Tibial artery (tissue), 4 donors: ENCODE data around the gene DRC3.

ENCODE experiments used
- DNase-seq, 2 donors: peaks; one replicate each; pipeline ENCODE4 v3.0.0-alpha.2; 2019
- H3K27ac ChIP-seq, 2 donors: fragments of 200-600 bp; sonication (generic) in 1 of 2; 1 replicate in 1 of 2; 2 replicates in 1 of 2; pipeline ENCODE4 v1.5.1; 2018 to 2019; ENCODE audit warnings: mild to moderate bottlenecking in 1 of 2
- H3K27me3 ChIP-seq, 2 donors: fragments of 200-600 bp; sonication (generic) in 1 of 2; one replicate each; pipeline versions ENCODE4 v1.5.1 to v1.6.0; 2016 to 2019
- H3K36me3 ChIP-seq, 3 donors: fragments of 200-600 bp; sonication (generic) in 2 of 3; one replicate each; pipeline ENCODE4 v1.5.1; 2016 to 2019; ENCODE audit warnings: mild to moderate bottlenecking in 2 of 3
- H3K4me1 ChIP-seq, 4 donors: fragments of 200-600 bp; sonication (generic) in 2 of 4; 1 replicate in 3 of 4; 2 replicates in 1 of 4; pipeline ENCODE4 v1.5.1; 2016 to 2019
- H3K4me3 ChIP-seq, 2 donors: fragments of 200-600 bp; sonication (generic) in 1 of 2; 1 replicate in 1 of 2; 2 replicates in 1 of 2; pipeline ENCODE4 v1.5.1; 2018 to 2019; ENCODE audit warnings: mild to moderate bottlenecking in 2 of 2
- H3K9me3 ChIP-seq, 3 donors: fragments of 200-600 bp; sonication (generic) in 1 of 3; one replicate each; pipeline ENCODE4 v1.5.1; 2016 to 2019
- intact Hi-C: fragments of 100-400 bp; cut with DNase I; formaldehyde crosslinking; loops from one replicate; pipeline ENCODE4 v1.15.0; 2023; ENCODE audit warnings: low total_unique reads
- TF ChIP-seq, protein P1 (sequence below), 2 experiments: fragments of 200-600 bp in 1 of 2; fragments of 450-650 bp in 1 of 2; IDR thresholded peaks; one replicate each; pipeline ENCODE4 v1.5.1; 2017 to 2019; ENCODE audit warnings: antibody characterized with exemption in 2 of 2, mild to moderate bottlenecking in 1 of 2, moderate library complexity in 1 of 2

Gene DRC3

DNA sequence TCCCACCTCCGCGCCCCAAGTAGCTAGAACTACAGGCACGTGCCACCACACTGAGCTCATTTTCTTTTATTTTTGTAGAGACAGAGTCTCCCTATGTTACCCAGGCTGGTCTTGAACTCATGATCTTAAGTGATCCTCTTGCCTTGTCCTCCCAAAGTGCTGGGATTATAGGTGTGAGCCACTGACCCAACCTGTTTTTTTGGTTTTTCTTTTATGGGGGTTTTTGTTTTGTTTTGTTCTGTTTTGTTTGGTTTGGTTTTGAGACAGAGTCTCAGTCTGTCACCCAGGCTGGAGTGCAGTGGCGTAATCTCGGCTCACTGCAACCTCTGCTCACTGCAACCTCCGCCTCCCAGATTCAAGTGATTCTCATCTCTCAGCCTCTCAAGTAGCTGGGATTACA lies 82.9 kb downstream of the DRC3 start:
- intact Hi-C loops, result no loop called here
- DNase-seq, result no peak
- H3K4me1 ChIP-seq, result no peaks in the 10 kb centered on the region

DNA sequence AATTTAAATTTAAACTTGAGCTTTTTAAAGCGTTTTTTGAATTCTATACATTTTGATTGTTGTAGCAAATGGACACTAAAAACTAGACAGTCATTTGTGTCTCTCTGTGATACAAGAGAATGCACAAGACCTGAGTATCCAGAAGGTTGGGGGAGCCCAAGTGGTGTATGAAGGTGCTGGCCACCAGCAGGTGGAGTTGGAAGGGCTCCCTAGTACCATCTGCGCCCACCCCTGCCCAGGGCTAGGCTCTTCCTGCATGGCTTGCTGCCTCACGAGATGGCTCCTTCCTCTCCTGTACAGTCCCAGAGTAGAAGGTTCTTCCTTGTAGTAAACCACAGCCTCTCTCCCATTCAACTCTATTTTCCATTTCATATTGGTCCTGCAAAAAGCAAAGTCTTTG lies 83.6 kb downstream of the DRC3 start:
- TF ChIP-seq, protein P1, sequence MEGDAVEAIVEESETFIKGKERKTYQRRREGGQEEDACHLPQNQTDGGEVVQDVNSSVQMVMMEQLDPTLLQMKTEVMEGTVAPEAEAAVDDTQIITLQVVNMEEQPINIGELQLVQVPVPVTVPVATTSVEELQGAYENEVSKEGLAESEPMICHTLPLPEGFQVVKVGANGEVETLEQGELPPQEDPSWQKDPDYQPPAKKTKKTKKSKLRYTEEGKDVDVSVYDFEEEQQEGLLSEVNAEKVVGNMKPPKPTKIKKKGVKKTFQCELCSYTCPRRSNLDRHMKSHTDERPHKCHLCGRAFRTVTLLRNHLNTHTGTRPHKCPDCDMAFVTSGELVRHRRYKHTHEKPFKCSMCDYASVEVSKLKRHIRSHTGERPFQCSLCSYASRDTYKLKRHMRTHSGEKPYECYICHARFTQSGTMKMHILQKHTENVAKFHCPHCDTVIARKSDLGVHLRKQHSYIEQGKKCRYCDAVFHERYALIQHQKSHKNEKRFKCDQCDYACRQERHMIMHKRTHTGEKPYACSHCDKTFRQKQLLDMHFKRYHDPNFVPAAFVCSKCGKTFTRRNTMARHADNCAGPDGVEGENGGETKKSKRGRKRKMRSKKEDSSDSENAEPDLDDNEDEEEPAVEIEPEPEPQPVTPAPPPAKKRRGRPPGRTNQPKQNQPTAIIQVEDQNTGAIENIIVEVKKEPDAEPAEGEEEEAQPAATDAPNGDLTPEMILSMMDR (IDR thresholded peaks at IDR 0.05), result no peak
- Histone ChIP-seq H3K4me1 (no peaks in the 10 kb centered on the region), H3K27ac (no peak overlapping the region), H3K9me3 (no peaks in the 10 kb centered on the region), H3K36me3 (peaks cover 52 to 84% (median 55%) of the 10 kb centered on the region in 3 donors), H3K4me3 (no peak overlapping the region), H3K27me3 (no peaks in the 10 kb centered on the region)
- intact Hi-C loops, result no loop called here
- DNase-seq, result no peak

More for the DNA sequence above, 82.9 kb downstream of the DRC3 start:
- Histone ChIP-seq H3K9me3 (no peaks in the 10 kb centered on the region), H3K27ac (no peak overlapping the region), H3K4me3 (no peak overlapping the region), H3K27me3 (no peaks in the 10 kb centered on the region), H3K36me3 (peaks cover 49 to 84% (median 49%) of the 10 kb centered on the region in 3 donors)
- TF ChIP-seq, protein P1 (IDR thresholded peaks at IDR 0.05), result no peak

DNA sequence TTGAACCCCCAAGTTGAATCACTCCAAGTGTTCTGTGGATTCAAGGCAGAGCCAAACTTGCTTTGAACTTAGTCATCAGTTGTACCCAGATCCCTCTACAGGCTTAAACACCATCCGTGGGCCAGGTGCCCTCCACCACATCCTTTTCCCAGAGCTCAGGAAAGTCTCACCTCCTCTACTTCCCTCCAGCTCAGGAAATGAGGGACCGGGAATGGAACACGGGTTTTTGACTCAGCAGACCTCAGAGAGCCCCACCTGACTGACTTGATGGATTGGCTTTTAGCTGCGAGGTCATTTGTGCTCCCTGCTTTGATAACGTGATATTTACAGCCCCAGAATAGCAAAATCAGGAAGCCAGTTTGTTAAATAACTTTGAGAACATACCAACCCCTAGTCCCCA lies 86.6 kb downstream of the DRC3 start:
- Histone ChIP-seq H3K4me1 (no peaks in the 10 kb centered on the region), H3K27ac (no peak overlapping the region), H3K9me3 (no peaks in the 10 kb centered on the region), H3K4me3 (no peak overlapping the region), H3K36me3 (peaks cover 65 to 98% (median 80%) of the 10 kb centered on the region in 3 donors), H3K27me3 (no peaks in the 10 kb centered on the region)
- no peak for DNase-seq
- TF ChIP-seq, protein P1 (IDR thresholded peaks at IDR 0.05), result no peak
- intact Hi-C loops, result no loop called here

DNA sequence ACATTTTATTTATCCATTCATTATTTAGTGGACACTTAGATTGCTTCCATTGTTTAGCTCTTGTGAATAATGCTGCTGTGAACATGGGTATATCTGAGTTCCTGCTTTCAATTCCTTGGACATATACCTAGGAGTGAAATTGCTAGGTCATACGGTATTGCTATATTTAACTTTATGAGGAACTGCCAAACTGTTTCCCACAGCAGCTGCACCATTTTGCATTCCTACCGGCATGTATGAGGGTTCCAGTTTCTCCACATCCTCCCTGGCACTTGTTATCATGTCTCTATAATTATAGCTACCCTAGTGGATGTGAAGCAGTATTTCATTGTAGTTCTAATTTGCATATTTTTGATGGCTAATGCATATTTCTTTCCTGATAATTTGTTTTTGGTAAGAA lies 91.4 kb downstream of the DRC3 start:
- H3K27ac ChIP-seq, result no peak overlapping the region
- no peaks in the 10 kb centered on the region for H3K9me3 ChIP-seq
- H3K36me3 ChIP-seq, result peaks cover 42 to 81% (median 55%) of the 10 kb centered on the region in 3 donors
- no peak overlapping the region for H3K4me3 ChIP-seq
- H3K4me1 ChIP-seq, result no peaks in the 10 kb centered on the region
- no peaks in the 10 kb centered on the region for H3K27me3 ChIP-seq
- TF ChIP-seq, protein P1 (IDR thresholded peaks at IDR 0.05), result no peak
- intact Hi-C loops, result no loop called here
- DNase-seq, result no peak

DNA sequence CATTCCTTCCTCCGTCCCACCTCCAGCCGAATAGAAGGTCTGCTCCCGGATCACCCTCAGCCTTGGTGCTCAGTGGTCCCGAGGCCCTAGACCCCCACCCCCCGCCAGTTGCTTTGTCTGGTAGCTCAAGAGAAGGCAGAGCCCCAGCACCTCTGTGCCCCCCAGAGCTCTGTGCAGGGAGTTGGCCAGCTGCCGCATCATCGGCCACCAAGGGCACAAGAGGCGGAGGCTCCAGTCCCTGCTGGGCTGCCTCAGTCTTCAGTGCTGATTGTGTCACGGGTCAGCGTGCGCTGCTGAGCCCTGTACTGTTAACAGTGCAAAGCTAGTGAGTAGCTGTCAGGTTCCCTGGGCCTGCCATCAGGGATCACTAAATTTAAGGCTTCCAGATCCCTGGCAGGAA lies 92.9 kb downstream of the DRC3 start:
- intact Hi-C loops, result no loop called here
- TF ChIP-seq, protein P1 (IDR thresholded peaks at IDR 0.05), result no peak
- DNase-seq, result no peak
- H3K4me3 ChIP-seq, result no peak overlapping the region
- H3K4me1 ChIP-seq, result peaks cover 0 to 4% (median 1%) of the 10 kb centered on the region in 4 donors
- no peaks in the 10 kb centered on the region for H3K27me3 ChIP-seq
- peaks cover 33 to 66% (median 46%) of the 10 kb centered on the region in 3 donors for H3K36me3 ChIP-seq
- no peaks in the 10 kb centered on the region for H3K9me3 ChIP-seq
- no peak overlapping the region for H3K27ac ChIP-seq
